ENCODE results near the gene ARPC4.
"Not testable (repeated sequence)": the region's sequence is repeated elsewhere in the genome, so short reads cannot be mapped to it uniquely, and the experiment has no call there.

Gene ARPC4

DNA sequence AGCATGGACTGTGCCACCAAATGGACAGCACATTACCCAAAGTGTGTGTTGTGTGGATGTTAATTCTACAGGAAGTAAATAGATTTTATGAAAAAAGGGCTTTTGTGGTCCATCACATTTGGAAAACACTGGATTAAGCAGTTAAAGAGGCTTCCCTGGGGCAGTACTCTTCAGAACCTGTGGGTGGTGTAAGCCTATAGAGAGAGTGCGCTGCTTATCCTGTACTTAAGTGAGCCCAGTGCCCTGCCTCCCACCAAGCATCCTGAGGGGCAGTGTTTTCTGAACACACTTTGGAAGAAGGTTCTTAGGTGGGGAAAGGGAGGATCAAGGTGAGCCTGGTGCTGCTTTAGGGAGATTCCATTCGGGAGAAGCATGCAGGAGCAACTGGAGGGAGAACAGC is 28.1 kb downstream of the ARPC4 start:
- DNase-seq (ENCODE audit: low spot score) = no peak

- no peak for DNase-seq (ENCODE audit: low spot score)
Observed at GRCh38 chr3:9825451-9826040, 32.7 kb downstream of the ARPC4 start.

DNA sequence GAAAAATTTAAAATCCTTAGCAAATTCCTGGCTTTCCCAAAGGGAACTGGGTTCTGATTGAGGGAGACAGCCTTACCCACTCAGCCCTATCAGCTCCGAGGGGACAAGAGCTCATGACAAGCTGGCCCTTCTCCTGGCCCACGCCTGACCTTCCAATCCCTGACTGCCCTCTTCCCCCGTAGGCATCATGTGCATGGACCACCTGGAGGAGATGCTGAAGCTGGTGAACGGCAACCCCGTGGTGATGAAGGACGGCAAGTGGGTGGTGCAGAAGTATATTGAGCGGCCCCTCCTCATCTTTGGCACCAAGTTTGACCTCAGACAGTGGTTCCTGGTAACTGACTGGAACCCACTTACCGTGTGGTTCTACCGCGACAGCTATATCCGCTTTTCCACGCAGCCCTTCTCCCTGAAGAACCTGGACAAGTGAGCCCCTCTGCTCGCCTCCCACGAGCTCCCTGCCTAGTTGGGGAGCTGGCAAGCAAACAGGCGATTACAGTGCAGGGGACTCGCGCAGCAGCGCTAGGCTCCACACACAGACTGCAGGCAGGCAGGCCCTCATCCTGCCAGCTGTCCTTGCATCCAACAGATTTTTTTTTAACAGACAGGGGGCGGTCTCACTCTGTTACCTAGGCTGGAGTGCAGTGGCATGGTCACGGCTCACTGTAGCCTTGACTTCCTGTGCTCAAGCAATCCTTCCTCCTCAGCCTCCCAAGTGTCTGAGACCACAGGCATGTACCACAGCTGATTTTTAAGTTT is 34.1 kb downstream of the ARPC4 start:
- DNase-seq (ENCODE audit: low spot score) = peak; percentile 39

DNA sequence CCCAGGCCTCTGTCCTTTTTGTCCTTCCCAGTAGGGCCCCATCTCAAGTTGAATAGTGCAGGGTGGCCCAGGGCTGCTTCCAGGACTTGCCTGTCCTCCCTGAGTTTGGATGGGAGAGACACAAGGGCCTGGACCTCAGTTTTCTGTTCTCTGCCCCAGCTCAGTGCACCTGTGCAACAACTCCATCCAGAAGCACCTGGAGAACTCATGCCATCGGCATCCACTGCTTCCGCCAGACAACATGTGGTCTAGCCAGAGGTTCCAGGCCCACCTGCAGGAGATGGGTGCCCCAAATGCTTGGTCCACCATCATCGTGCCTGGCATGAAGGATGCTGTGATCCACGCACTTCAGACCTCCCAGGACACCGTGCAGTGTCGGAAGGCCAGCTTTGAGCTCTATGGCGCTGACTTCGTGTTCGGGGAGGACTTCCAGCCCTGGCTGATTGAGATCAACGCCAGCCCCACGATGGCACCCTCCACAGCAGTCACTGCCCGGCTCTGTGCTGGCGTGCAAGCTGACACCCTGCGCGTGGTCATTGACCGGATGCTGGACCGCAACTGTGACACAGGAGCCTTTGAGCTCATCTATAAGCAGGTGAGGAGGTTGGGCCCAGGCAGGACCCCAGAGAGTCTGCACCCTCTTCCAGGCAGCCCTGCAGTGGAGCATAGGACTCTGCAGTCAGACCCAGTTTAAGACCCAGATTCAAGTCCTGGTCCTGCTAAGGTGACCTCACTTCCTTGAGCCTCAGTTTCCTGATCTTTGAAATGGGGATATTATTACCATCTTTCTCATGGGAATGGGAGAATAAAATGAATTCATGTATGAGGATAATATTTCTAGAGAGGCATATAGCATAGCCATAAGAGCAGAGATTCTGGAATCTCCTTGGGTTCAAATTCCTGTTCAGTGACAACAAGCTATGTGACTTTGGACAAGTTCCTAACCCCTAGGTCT is 36.2 kb downstream of the ARPC4 start:
- DNase-seq (ENCODE audit: low spot score) = no peak

DNA sequence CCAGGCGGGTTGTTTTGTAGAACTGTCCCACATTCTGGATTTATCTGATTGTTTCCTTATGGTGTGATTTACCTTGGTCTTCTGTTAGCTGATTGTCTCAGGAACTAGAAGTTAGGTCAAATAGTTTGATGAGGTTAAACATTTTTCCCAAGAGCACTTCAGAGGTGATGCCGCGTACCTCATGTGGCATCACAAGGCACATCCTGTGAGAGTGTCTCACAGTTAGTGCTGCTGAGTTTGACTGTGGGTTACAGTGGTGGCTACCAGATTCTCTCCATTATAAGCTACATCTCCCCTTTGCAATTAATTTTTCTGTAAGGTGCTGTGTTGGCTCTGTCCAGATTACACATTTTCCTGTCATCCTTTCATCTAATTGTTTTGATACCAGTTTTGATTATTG is 38.4 kb downstream of the ARPC4 start:
- DNase-seq (ENCODE audit: low spot score) = no peak

- no peak for DNase-seq (ENCODE audit: low spot score)
Observed at GRCh38 chr3:9833078-9833477, 40.2 kb downstream of the ARPC4 start.

DNA sequence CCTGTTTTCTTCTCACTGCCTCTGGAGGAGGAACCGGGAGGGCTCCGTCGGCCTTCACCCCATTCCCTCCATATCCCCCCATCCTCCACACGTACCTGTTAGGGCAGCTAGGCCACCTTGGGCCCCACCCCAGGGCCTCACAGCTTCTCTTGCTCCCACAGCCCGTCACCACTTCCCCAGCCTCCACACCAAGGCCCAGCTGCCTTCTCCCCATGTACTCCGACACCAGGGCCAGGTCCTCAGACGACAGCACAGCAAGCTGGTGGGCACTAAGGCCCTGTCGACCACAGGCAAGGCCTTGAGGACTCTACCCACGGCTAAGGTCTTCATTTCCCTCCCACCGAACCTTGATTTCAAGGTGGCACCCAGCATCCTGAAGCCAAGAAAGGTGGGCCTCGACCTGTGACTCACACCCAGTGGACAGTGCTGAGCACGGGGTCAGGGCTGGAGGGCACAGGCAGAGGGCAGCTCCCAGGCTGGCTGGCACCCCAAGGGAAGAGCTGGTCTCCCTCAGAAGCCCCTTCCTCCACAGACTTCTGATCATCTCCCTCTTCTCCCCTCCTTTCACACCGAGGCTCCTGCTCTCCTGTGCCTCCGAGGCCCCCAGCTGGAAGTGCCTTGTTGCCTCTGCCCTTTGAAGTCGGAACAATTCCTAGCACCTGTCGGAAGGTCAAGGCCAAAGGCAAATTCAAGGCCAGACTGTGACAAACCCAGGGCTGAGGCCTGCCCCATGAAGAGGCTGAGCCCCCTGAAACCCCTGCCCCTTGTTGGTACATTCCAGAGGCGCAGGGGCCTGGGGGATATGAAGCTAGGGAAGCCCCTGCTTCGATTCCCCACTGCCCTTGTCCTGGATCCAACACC is 41.9 kb downstream of the ARPC4 start:
- DNase-seq (ENCODE audit: low spot score) = no peak

GRCh38 chr3:9837701-9838582 is 45.1 kb downstream of the ARPC4 start:
- no peak for DNase-seq (ENCODE audit: low spot score)

- DNase-seq (ENCODE audit: low spot score) = no peak
Observed at GRCh38 chr3:9838856-9839255, 46.0 kb downstream of the ARPC4 start.

DNA sequence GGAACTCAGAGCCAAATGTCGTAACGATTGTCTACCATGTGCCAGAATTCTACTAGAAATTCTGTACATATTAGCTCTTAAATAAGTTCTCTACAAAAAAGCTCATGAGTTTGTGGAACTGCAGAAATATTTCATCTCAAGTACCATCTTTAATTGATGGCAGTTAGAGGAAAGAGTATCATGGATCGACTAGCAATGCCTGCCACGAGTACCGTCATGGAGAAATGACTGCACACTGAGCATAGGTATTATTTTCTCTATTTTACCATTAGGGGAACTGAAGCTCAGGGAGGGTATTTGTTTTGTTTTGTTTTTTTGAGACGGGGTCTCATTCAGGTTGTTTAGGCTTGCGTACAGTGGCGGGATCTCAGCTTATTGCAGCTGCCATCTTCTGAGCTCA is 48.1 kb downstream of the ARPC4 start:
- no peak for DNase-seq (ENCODE audit: low spot score)

DNA sequence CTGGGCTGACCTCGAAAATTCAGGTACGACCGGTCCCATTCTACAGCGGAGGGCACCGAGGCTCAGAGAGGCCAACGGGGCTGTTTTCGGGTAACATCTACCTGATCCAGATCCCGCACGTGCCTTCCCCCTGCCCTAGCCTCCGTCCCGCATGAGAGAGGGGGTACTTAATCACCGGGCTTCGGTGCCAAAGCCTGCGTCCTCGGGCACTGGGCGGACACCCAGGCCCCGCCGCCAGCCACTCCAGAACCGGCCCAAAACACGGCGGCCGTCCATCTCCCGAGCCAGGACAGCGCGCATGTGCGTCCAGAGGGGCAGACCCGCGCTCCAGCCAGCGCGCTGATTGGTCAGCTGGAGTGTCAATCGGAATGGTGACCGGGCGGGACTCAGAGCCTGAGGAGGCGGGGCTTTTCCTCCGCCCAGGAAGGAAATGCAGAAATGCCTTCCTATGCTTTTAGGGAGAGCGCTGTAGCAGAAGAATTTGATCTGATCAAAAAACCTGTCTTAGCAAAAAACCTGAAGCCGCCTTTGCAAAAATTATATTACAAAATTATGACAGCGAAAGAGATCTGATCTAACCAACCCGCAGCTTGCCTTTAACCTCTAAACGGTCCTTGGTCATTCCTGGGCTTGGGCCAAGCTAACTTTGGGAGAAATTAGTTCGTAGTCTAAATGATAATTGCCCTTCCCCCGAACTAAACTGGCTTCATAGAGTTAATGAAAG is 51.0 kb downstream of the ARPC4 start, which contains the start of gene RPUSD3:
Gene RPUSD3 (minus strand): TSS at position 294 of the 724 bp plus-strand sequence. CDS start 18 bp downstream, at position 276.
- DNase-seq (ENCODE audit: low spot score) = peak; percentile 96

DNA sequence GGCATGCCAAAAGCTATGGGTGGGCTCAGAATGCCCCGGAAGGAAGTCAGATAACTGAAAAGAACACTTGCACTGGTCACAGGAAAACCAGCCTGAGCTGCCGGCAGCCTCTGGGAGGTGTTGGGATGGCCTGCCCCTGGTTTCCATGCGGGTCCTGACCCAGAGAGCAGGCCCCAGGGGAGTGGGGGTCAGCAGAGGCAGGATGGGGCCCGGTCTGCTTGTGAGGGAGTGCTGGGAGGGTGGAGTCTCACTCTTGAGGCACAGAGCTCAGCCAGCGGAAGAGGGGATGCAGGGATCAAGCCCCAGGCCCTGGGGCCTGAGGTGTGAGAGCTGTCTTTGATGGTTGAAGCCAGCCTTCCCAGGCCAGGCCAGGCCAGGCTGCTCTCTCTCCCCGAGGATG is 53.3 kb downstream of the ARPC4 start:
- DNase-seq (ENCODE audit: low spot score) = no peak

DNA sequence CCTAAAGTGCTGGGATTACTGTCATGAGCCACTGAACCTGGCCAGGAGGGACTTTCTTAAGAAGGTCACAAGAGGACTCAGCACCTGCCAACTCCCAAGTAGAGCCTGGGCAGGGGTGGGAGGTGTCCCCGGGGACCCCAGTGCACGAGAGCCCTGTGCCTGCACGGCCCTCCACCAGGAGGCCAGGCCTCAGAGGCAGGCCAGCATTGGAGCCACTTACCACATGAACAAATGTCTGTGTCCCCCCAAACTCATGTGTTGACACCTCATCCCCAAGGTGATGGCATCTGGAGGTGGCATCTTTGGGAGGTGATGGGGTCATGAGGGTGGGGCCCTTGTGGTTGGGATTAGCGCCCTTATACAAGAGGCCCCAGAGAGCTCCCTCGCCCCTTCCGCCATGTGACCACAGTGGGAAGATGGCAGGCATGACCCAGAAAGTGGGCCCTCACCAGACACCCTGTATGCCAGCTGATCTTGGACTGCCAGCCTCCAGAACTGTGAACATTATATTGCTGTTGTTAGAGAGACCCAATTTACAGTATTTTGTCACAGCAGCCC is 54.1 kb downstream of the ARPC4 start:
- DNase-seq (ENCODE audit: low spot score) = no peak

DNA sequence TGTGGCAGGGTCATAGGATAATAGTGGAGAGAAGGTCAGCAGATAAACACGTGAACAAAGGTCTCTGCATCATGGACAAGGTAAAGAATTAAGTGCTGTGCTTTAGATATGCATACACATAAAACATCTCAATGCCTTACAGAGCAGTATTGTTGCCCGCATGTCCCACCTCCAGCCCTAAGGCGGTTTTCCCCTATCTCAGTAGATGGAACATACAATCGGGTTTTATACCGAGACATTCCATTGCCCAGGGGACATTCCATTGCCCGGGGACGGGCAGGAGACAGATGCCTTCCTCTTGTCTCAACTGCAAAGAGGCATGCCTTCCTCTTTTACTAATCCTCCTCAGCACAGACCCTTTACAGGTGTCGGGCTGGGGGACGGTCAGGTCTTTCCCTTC is 55.0 kb downstream of the ARPC4 start:
- DNase-seq (ENCODE audit: low spot score) = not testable (repeated sequence)

DNA sequence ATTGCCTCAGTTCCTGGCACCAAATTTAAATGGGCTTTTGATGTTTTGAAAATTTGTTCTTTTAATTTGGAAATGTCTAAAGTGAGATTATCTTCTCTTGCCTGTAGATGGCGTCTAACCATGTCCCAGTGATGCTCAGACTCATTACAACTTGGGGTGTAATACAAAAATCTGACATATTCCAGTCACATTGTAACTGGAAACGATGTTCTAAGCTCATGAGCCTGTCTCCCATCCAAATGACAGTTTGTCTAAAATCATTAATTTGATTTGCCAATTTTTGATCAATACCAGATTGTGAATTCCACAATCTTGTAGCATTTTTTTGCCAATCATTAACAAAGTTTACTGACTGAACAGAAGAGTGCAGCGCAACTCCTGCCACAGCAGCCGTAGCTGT is 56.0 kb downstream of the ARPC4 start:
- peak; percentile 37 for DNase-seq (ENCODE audit: low spot score)

DNA sequence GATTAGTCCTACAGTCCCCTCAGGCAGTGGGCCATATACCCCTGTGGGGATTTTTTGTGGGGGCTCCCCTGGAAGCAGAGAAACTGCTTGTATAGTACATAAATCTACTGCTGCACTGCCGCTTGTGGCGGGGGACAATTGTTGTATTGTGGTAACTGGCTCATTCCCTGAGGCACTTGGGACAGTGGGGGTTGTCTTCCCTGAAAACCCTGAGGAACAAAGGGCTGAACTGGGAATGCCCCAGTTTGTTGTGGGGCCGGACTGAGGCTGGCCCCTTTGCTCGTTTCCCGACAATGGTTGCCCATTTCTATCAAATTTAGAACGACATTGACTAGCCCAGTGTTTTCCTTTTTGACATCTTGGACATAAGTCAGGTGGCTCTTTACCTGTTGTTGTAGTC is 58.5 kb downstream of the ARPC4 start:
- DNase-seq (ENCODE audit: low spot score) = not testable (repeated sequence)

DNA sequence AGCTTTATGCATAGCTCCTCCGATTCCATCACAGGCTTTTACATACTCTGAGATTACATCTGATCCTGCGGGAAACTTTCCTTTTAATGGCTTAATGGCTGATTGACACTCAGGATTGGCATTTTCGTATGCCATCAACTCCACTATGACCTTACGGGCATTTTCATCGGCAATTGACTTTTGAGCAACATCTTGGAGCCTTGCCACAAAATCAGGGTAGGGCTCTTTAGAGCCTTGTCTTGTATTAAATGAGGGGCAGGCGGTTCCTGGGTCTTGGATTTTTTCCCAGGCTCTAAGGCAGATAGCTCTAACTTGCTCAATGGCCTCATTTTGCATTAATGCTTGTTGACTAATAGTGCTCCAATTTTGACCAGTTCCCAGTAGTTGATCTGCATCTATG is 59.0 kb downstream of the ARPC4 start:
- not testable (repeated sequence) for DNase-seq (ENCODE audit: low spot score)

GRCh38 chr3:9852528-9852927 is 59.6 kb downstream of the ARPC4 start:
- DNase-seq (ENCODE audit: low spot score) = no peak

GRCh38 chr3:9854291-9854940 is 61.5 kb downstream of the ARPC4 start:
- DNase-seq (ENCODE audit: low spot score) = not testable (repeated sequence)
